DOHH2 (cell line): ENCODE results near the gene AVPI1.
A peak's percentile ranks its signal among the peaks of the same experiment; 100 is the strongest.

ENCODE experiments used
- H3F3A ChIP-seq: fragments of 200-600 bp; sonication (generic), shearing (Covaris generic); 2 replicates; pipeline ENCODE4 v1.6.0; 2016; ENCODE audit warnings: antibody characterized with exemption, mild to moderate bottlenecking; ENCODE audit not compliant: control insufficient read depth, insufficient read depth
- H3K27ac ChIP-seq: fragments of 200-600 bp; sonication (generic); 2 replicates; pipeline ENCODE4 v1.5.1; 2014; ENCODE audit warnings: low read depth, mild to moderate bottlenecking, low read length, moderate library complexity
- H3K27me3 ChIP-seq: fragments of 200-600 bp; sonication (generic); 2 replicates; pipeline ENCODE4 v1.6.1; 2014; ENCODE audit warnings: mild to moderate bottlenecking, low read length, mixed read lengths; ENCODE audit not compliant: control insufficient read depth
- H3K36me3 ChIP-seq: fragments of 200-600 bp; sonication (generic); 2 replicates; pipeline ENCODE4 v1.6.1; 2014; ENCODE audit warnings: mild to moderate bottlenecking, low read length, moderate library complexity, mixed read lengths; ENCODE audit not compliant: control insufficient read depth
- H3K4me1 ChIP-seq: fragments of 200-600 bp; sonication (generic); 2 replicates; pipeline ENCODE4 v1.6.1; 2014; ENCODE audit warnings: mild to moderate bottlenecking, low read length, mixed read lengths; ENCODE audit not compliant: control insufficient read depth
- H3K4me2 ChIP-seq: fragments of 200-600 bp; sonication (generic); 2 replicates; pipeline ENCODE4 v1.6.0; 2014; ENCODE audit warnings: mild to moderate bottlenecking, low read length, moderate library complexity
- H3K4me3 ChIP-seq: fragments of 200-600 bp; sonication (generic); 2 replicates; pipeline ENCODE4 v1.5.1; 2014; ENCODE audit warnings: mild to moderate bottlenecking, low read length, mixed read lengths
- H3K79me2 ChIP-seq: fragments of 200-600 bp; sonication (generic); 2 replicates; pipeline ENCODE4 v1.6.1; 2014; ENCODE audit warnings: mild to moderate bottlenecking, low read length, mixed read lengths; ENCODE audit not compliant: control insufficient read depth
- H3K9me2 ChIP-seq: fragments of 200-600 bp; sonication (generic); replicated peaks from 2 replicates; pipeline ENCODE4 v1.6.1; 2014; ENCODE audit warnings: mild to moderate bottlenecking, low read length, mixed read lengths; ENCODE audit not compliant: control insufficient read depth
- H3K9me3 ChIP-seq: fragments of 200-600 bp; sonication (generic); 2 replicates; pipeline ENCODE4 v1.6.1; 2014; ENCODE audit warnings: antibody characterized with exemption, low read length, mixed read lengths; ENCODE audit not compliant: control insufficient read depth, insufficient read depth
- H4K20me1 ChIP-seq: fragments of 200-600 bp; sonication (generic); 2 replicates; pipeline ENCODE4 v1.6.0; 2014; ENCODE audit warnings: low read depth, mild to moderate bottlenecking, antibody characterized with exemption, low read length, moderate library complexity; ENCODE audit not compliant: control insufficient read depth, insufficient read depth
- EZH2phosphoT487 ChIP-seq: fragments of 200-600 bp; sonication (generic); IDR thresholded peaks from 2 replicates; pipeline ENCODE4 v1.6.1; 2017; ENCODE audit warnings: borderline replicate concordance, mild to moderate bottlenecking, antibody characterized with exemption, low read length, moderate library complexity, mixed read lengths
- TF ChIP-seq, protein P1 (sequence below): fragments of 200-600 bp; sonication (generic); IDR thresholded peaks from one replicate; pipeline ENCODE4 v1.5.1; 2014; ENCODE audit warnings: antibody characterized with exemption, mild to moderate bottlenecking, low read depth, low read length; ENCODE audit not compliant: poor library complexity, severe bottlenecking

The AVPI1 gene

DNA sequence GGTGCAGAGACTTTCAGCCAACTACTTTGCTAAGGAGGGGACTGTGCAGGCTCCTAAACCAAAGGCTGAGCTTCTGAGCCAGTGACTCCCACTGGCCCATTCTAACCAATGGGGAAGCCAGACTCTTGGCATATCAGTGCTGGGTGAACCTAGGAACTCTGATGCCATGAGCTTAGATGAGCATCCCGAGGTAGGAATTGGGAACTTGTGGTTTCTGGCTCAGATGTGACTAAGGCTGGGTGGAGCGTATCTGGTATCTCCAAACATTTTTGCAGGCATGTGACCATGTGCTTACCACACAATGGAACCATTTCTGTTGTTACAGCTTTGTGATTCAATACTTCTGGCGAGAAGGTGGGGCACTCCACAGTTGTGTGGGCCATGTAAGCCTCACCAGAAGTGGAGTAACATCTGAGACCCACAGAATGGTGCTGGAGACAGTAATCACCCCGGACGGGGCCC lies 2.5 kb upstream of the AVPI1 start:
- TF ChIP-seq, protein P1, sequence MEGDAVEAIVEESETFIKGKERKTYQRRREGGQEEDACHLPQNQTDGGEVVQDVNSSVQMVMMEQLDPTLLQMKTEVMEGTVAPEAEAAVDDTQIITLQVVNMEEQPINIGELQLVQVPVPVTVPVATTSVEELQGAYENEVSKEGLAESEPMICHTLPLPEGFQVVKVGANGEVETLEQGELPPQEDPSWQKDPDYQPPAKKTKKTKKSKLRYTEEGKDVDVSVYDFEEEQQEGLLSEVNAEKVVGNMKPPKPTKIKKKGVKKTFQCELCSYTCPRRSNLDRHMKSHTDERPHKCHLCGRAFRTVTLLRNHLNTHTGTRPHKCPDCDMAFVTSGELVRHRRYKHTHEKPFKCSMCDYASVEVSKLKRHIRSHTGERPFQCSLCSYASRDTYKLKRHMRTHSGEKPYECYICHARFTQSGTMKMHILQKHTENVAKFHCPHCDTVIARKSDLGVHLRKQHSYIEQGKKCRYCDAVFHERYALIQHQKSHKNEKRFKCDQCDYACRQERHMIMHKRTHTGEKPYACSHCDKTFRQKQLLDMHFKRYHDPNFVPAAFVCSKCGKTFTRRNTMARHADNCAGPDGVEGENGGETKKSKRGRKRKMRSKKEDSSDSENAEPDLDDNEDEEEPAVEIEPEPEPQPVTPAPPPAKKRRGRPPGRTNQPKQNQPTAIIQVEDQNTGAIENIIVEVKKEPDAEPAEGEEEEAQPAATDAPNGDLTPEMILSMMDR = no peak
- TF ChIP-seq EZH2phosphoT487 = no peak
- Histone ChIP-seq H3K9me3 (no peaks in the 10 kb centered on the region), H3K27me3 (0 out of 2 replicates have a peak, but pooled peaks cover 2% of the 10 kb centered on the region), H3K79me2 (no peaks in the 10 kb centered on the region), H4K20me1 (no peaks in the 10 kb centered on the region), H3K9me2 (no peaks in the 10 kb centered on the region), H3K36me3 (no peaks in the 10 kb centered on the region), H3K27ac (no peak overlapping the region), H3F3A (peaks cover 2% of the 10 kb centered on the region; the same call in 1 of the 2 replicates), H3K4me2 (no peak overlapping the region), H3K4me1 (peaks cover 16% of the 10 kb centered on the region), H3K4me3 (no peak overlapping the region)

DNA sequence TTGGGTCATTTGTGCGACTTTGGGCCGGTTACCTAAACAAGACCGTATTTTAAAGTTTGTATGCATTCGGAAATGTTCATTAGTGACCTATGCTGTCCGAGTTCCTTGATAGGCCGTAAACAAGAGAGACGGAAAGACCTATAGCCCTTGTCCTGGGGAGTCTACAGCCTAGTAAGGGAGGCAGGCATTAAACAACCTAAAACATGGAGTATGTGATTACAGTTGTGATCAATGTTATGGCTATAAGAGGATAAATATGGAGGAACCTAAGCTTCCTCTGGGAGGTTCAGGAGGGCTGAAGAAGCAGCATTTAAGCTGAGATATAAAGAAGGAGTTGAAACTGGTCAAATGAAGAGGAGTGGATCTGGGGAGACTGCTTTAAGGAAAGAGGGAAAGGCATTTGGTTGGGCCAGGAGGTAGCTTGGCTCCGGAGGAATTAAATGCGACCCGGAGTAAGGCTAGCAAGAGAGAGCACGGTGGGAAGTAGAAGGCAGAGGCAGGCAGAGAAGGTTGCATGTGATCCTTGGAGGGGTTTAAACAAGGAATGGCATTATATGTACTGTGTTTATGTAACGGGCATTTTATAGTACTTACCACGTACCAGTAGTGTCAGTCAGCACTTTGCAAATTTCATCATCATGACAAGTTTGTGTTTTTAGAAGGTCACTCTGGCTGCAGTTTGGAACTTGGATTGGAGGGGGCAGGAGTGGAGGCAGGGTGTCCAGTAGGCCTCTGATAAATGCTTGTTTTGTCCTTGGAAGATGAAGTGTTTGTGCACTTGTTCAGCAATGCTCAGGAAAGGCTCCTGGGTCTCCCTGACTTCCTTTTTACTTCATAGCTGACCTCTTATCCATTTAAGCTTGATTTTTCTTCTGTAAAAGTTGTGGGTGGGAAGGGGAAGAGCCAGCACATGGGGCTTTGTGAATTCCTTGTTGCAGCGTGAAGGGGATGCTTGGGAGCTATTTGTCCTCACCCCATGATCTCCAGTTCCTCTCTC lies 1.0 kb upstream of the AVPI1 start:
- Histone ChIP-seq H3K27me3 (no peaks in the 10 kb centered on the region), H3K4me3 (peak overlapping the region; percentile 86), H3K9me2 (no peaks in the 10 kb centered on the region), H3K4me2 (peak overlapping the region; percentile 92), H3K79me2 (no peaks in the 10 kb centered on the region), H3K9me3 (no peaks in the 10 kb centered on the region), H3F3A (peaks cover 2% of the 10 kb centered on the region; the same call in 1 of the 2 replicates), H3K27ac (no peak overlapping the region), H3K4me1 (peaks cover 16% of the 10 kb centered on the region), H4K20me1 (no peaks in the 10 kb centered on the region), H3K36me3 (no peaks in the 10 kb centered on the region)
- TF ChIP-seq, protein P1 = no peak
- TF ChIP-seq EZH2phosphoT487 = no peak

DNA sequence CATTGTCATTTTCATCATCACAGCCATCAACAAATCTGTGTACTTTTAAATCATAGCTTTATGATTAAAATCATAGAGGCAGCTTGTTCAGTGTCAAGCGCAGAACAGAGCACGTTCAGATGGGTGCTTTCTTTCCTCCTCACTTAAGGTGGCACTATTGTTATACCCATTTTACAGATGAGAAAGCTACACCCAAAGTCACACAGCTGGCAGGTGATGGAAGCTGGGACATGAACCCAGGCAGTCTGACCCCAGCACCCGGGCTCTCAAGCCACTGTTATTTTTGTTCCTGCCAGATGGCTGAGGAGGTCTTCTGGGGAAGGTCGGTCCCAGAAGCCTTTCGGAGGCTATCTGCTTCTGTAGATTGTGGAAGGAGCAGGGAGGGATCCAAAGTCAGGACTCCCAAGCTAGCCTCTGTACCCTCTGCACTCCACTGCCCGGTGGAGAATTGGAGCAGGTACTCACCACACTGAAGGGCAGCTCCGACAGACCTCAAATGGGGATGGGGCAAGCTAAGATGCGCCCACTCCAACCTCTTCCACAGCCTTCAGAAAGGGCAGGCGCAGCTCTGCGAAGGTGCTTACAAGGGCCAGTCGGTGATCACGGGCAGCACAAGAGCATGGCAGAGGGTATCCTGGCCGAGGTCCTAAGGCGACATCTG lies 610 bp downstream of the AVPI1 start:
- Histone ChIP-seq H3F3A (peaks cover 2% of the 10 kb centered on the region; the same call in 1 of the 2 replicates), H3K9me2 (no peaks in the 10 kb centered on the region), H3K79me2 (no peaks in the 10 kb centered on the region), H3K4me1 (peaks cover 16% of the 10 kb centered on the region), H3K4me3 (peak overlapping the region; percentile 86), H3K9me3 (no peaks in the 10 kb centered on the region), H4K20me1 (no peaks in the 10 kb centered on the region), H3K27me3 (no peaks in the 10 kb centered on the region), H3K36me3 (no peaks in the 10 kb centered on the region), H3K27ac (no peak overlapping the region), H3K4me2 (peak overlapping the region; percentile 92)
- TF ChIP-seq, protein P1 = no peak
- no peak for TF ChIP-seq EZH2phosphoT487
